ENCODE measurements around the gene TECPR2.

TECPR2 gene

GRCh38 chr14:102387086-102387485 lies 24.3 kb downstream of the TECPR2 start:
- no peak for FAIRE-seq

GRCh38 chr14:102389246-102389645 lies 26.5 kb downstream of the TECPR2 start:
- FAIRE-seq = no peak

- no peak for FAIRE-seq
Measured at GRCh38 chr14:102390064-102390855, 27.5 kb downstream of the TECPR2 start.

- FAIRE-seq = no peak
Measured at GRCh38 chr14:102392506-102392905, 29.8 kb downstream of the TECPR2 start.

- FAIRE-seq = no peak
Measured at GRCh38 chr14:102394717-102395375, 32.1 kb downstream of the TECPR2 start.

GRCh38 chr14:102396521-102396920 lies 33.8 kb downstream of the TECPR2 start:
- no peak for FAIRE-seq

GRCh38 chr14:102403028-102403427 lies 40.3 kb downstream of the TECPR2 start:
- no peak for FAIRE-seq

- FAIRE-seq = no peak
Measured at GRCh38 chr14:102407258-102407657, 44.5 kb downstream of the TECPR2 start.

- FAIRE-seq = no peak
Measured at GRCh38 chr14:102408724-102409123, 46.0 kb downstream of the TECPR2 start.

GRCh38 chr14:102415671-102416070 lies 52.9 kb downstream of the TECPR2 start:
- no peak for FAIRE-seq

- no peak for FAIRE-seq
Measured at GRCh38 chr14:102417001-102417431, 54.3 kb downstream of the TECPR2 start.

- no peak for FAIRE-seq
Measured at GRCh38 chr14:102417646-102418045, 54.9 kb downstream of the TECPR2 start.

GRCh38 chr14:102418169-102418852 lies 55.6 kb downstream of the TECPR2 start:
- no peak for FAIRE-seq

- FAIRE-seq = no peak
Measured at GRCh38 chr14:102418853-102419240, 56.1 kb downstream of the TECPR2 start.

- FAIRE-seq = no peak
Measured at GRCh38 chr14:102419276-102419675, 56.5 kb downstream of the TECPR2 start.

GRCh38 chr14:102419716-102420115 lies 57.0 kb downstream of the TECPR2 start:
- no peak for FAIRE-seq

GRCh38 chr14:102421411-102422057 lies 58.8 kb downstream of the TECPR2 start:
- FAIRE-seq = no peak

GRCh38 chr14:102424520-102424919 lies 61.8 kb downstream of the TECPR2 start:
- no peak for FAIRE-seq

GRCh38 chr14:102424923-102425322 lies 62.2 kb downstream of the TECPR2 start:
- FAIRE-seq = no peak

- no peak for FAIRE-seq
Measured at GRCh38 chr14:102426796-102427195, 64.1 kb downstream of the TECPR2 start.

GRCh38 chr14:102427642-102428041 lies 64.9 kb downstream of the TECPR2 start:
- FAIRE-seq = no peak

- no peak for FAIRE-seq
Measured at GRCh38 chr14:102430212-102430908, 67.6 kb downstream of the TECPR2 start.

GRCh38 chr14:102431751-102432150 lies 69.0 kb downstream of the TECPR2 start:
- FAIRE-seq = no peak
